Activated CD4-positive, alpha-beta T cell treated with anti-CD3 and anti-CD28 coated beads, Interleukin-2, amount 50 U/mL, for 4 hours (primary cell): ENCODE data around the gene XRCC3.

Experiments
- DNase-seq, 2 experiments: peaks; one replicate each; pipeline ENCODE4 v3.0.0-alpha.2; 2020

The XRCC3 gene

GRCh38 chr14:103705504-103706284 is 9.6 kb downstream of the XRCC3 start:
- no peak for DNase-seq

DNA sequence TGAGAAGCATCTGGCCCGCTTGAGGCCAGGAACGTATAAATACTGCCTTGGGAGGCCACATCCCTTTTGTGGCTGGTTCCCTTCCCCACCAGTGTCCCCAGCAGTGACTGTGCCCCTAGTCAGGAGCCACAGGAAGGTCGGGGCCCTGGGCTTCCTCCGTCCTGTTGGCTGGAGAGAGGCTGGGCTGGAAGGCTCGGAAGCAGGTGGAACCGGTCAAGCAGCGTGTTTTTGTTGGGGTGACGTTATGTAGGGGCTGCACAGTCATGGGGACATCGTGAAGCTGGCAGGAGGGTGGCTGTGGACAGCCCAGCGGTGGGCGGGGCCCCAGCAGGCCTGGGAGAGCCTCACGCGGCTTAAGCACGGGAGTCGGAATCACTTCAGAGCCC is 10.1 kb downstream of the XRCC3 start:
- DNase-seq, result no peak

DNA sequence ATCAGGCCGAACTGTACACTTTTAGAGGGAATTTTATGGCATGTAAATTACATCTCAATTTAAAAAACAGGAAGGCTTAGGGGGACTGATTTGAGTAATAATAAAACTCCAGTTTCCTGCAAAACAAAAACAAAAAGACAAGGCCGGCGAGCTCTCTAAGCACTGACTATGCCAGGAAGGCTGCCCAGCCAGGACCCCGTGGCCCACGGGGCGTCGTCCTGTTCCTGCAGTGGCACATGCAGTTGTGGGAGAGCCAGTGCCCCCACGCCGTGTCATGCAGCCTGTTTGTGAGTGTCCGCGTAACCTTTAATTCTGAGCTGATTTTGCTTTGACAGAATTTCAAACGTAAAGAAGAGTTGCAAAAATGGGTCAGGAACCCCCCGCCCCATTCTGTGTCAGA is 10.5 kb downstream of the XRCC3 start:
- no peak for DNase-seq

DNA sequence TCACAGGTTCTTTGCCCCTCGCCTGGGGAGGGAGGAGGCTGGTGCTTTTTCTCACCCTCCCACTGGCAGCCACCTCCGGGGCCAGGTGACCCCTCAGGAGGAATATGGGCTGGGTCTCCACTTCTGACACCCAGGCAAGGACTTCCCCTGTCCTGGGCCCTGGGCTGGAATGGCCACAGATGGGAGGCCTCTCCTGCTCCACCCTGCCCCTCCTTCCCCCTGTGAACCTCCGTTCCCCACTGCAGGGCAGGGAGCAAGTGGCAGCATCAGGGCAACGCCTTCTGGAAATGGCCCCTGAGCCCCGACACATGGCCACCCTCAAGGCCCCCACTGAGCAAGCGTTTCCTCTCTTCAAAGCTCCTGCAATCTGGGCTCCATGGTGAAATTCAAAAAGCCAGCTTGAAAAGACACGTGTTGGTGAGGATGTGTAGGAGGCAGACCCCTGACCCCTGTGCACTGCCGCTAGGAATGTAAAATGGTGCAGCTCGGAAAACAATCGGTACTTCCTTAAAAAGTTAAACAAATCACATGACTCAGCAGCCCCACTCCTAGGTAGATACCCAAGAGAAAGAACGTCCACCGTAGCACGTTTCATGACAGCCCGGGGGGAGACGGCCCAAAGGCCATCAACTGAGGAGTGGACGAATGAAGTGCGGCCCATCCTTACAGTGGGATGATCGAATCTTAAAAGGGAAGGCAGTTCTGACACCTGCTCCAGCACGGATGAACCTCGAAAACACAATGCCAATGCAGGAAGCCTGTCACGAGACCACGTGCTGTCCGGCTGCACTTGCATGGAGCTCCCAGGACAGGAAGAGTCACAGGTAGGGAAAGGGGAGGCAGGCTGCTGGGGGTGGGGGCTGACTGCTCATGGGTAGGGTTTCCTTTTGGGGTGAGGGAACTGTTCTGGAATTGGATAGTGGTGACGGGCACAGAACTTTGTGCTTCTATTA is 11.5 kb downstream of the XRCC3 start:
- no peak for DNase-seq

- no peak for DNase-seq
Measured at GRCh38 chr14:103702497-103703432, 12.5 kb downstream of the XRCC3 start.

- no peak for DNase-seq
Measured at GRCh38 chr14:103702095-103702494, 13.2 kb downstream of the XRCC3 start.

- no peak for DNase-seq
Measured at GRCh38 chr14:103700753-103701490, 14.3 kb downstream of the XRCC3 start.

- DNase-seq, result no peak
Measured at GRCh38 chr14:103699901-103700752, 15.1 kb downstream of the XRCC3 start.

DNA sequence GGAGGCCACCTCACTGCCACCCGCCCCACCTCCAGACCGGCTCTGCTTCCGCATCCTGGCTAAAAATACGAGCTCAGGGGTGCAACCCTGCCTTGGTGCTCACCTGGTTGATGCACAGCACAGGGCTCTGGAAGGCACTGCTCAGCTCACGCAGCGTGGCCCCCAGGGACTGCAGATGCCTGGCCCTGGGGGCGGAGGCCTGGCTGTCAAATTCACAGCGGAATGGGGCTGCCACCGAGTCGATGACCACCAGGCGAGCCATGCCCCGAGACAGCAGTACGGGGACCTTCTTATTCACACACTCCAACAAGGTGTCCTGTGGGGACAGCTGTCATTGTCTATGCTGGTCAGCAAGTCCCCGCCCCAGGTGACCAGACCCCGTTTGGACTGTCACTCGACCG is 16.0 kb downstream of the XRCC3 start:
- DNase-seq, result no peak

DNA sequence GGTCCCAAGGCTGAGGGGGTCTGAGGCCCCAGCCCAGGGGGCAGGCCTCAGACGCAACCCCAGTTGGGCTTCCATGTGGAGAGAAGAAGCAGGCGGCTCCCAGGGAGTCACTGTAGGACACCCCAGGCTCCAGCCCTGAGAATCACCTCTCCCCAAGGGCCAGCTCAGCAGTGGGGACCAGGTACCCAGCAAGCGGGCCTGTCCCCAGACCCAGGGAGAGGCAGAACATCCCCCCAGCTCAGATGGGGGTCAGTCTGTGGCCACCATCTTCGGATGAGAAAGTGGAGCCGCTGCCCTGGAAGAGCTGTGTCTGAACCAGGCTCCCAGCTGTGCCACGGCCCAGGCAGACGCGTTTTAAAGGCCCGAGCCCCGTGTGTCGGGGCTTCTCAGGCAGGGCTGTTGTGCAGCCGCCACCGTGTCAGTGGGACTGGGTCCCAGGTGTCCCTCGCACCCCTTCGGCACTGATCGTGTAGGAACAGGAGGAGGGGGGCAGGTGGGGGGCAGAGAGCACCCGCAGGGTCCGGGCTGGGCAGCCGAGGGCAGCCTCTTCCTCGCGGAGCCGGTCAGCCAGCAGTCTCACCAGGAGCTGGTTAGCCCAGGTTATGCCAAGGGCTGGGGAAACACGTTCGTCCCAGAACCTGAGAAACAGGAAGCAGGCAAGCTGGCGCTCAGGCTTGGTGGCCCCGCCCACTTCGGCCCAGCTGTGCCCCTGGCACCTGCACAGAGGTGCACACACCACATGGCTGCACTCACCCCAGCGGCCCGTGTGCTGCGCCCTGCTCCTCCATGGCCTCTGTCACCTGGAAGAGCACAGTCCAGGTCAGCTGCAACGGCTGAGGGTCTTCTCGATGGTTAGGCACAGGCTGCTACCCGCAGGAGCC is 16.6 kb downstream of the XRCC3 start:
- no peak for DNase-seq

DNA sequence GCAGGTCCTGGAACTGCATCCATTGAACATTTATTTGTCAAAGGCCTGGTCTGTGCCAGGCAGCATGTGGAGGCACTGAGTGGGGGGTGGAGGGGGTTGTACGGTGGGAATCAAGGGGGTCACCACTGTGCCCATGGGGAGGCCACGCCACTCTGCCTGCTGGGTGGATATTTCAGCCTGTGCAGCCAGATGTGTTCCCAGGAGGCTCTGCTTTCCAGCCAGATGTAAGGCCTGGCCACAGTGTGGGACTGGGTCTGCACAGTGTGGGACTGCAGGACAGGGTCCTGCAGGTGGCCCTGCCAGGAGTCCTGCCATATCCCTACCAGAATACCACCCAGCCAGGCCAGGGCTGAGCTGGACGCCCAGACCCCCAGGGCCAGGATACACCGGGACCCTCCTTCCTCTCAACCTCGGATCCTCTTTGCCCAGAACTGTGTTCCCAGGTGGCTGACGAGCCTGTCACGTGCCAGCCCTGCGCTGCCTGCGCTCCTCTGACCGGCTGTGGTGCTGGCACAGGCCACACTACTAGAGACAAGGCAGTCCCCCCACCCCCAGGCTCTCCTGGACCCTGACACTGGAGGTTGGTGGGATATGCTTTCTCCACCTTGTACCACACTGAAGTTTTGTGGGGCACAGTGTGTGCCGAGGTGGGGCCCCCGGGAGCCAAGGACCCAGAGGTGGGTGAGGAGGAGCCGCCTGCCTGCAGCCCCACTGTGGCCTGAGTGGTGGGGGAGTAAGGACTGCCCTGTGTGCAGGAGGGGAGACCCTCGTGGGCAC is 17.5 kb downstream of the XRCC3 start:
- no peak for DNase-seq

DNA sequence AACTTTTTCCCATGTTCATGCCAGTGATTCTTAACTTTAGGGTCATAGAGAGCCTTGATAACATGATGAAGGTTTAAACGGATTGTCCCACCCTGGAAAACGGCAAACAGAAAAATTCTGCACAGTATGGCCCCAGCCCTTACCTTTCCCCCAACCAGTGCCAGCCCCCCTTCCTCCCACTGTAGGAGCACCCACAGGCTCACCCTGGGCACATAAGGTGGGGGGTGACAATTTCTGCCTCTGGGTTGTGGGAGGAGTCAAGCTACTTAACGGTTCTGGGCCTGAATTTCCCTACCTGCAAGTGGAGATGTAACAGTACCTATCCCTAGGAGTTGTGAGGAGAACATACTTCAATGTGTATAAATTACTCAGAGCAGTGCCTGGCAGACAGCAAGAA is 18.0 kb downstream of the XRCC3 start:
- no peak for DNase-seq

- DNase-seq, result no peak
Measured at GRCh38 chr14:103696466-103697071, 18.7 kb downstream of the XRCC3 start.

DNA sequence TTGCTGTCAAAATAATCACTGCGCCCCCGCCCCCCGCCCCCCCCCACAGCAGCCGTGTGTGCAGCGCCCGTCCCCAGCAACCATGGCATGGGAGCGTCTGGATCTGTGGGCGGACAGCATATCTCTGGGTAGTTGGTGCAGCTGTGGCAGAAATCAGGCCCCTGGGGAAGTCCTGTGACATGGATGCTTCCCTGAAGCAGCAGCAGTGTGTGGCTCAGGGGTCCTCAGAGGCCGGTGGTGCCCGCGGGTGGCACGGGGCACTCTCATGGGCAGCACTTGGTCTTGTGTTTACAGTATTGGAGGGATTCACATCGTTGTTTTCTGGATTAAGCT is 19.2 kb downstream of the XRCC3 start:
- no peak for DNase-seq

DNA sequence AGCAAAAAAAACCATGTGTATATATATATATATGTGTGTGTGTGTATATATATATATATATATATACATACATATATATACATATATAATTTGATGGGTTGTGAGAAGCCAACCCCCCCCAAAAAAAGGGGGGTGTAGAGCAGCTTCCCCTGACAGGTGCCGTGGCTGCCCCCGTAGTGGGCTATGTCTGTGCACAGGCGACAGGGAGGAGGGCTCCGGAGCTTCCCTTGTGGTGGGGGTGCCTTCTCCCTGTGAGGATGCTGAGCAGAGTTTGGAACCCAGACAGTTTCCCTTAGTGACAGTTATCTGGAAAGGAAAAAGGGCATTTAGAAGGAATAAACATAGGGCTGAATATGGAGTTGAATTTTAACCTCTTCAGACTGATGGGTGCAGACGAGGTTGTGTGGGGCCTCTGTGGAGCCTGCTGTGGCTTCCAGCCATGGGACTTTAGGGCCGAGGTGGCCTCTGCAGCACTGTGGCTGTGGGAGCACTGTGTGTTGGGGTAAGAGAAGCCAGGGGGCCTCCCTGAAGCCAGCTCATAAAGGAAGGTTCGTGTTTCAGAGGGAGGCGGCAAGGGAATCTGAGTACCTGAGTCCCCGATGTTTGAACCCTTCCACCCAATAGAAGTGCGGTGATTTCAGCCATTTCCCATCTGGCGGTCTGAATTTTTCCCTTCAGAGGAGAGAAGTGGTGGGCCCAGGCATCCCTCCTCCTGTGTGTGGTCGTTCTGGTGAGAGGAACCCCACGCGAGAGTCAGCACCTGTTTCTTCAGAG is 19.8 kb downstream of the XRCC3 start:
- no peak for DNase-seq

GRCh38 chr14:103694572-103695026 is 20.7 kb downstream of the XRCC3 start:
- DNase-seq, result no peak

DNA sequence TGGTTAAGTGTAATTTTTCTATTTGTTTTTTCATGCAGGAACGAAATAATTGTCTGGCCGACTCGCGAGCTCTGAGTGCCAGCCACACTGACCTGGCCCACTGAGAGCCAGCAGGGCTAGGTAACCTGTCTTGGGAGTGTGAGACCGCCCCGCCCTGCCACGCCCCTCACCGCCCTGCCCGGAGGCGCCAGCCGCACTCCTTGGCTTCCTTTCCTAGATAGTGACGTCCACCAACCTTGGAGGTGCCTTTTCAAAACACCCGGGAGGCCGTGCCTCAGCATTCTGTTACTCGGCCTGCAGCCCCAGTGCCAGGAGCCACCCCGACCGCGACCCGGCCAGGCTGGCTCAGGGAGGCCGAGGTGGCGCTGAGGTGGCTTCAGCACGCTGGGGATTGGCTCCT is 21.7 kb downstream of the XRCC3 start:
- DNase-seq, result no peak

DNA sequence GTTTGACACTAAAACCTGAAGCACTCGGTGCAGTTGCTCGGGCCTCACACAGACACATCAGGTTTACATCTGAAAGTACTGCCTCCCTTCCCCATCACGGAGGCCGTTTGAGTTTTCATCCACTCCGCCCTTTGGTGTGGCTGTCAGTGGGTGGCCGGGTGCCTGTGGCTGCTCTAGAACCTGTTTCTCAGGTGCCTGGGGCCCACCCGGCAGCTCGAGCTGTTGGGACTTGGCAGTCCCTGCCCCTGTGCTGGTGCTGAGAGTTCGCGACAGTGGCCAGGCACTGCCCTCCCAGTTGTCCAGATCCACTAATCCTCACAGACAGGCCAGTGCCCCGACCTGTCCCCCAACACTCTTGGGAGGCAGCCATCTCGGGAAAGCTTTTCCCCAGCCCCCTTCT is 22.4 kb downstream of the XRCC3 start:
- no peak for DNase-seq
